HL-60 (cell line): ENCODE measurements around the gene RGCC.

Experiments
- DNase-seq, 2 experiments: peaks; one replicate each; pipeline ENCODE4 v3.0.0-alpha.2; 2010 to 2020; ENCODE audit warnings: low read depth in 1 of 2, low spot score in 1 of 2
- H3K27ac ChIP-seq: fragments of 250-450 bp; sonication (Bioruptor Pico); replicated peaks from 2 replicates; pipeline ENCODE4 v1.5.1; 2020; ENCODE audit warnings: mild to moderate bottlenecking, moderate library complexity
- H3K27me3 ChIP-seq: fragments of 250-450 bp; sonication (Bioruptor Pico); 2 replicates; pipeline ENCODE4 v1.5.1; 2021; ENCODE audit warnings: mild to moderate bottlenecking, moderate library complexity; ENCODE audit not compliant: insufficient read depth, poor library complexity, severe bottlenecking
- H3K4me3 ChIP-seq: replicated peaks from 2 replicates; pipeline ENCODE4 v1.5.1; 2011; ENCODE audit warnings: mild to moderate bottlenecking, control low read depth, low read length; ENCODE audit not compliant: insufficient read depth
- GABPA ChIP-seq: IDR thresholded peaks from 2 replicates; pipeline ENCODE4 v1.6.1; 2012; ENCODE audit warnings: low read depth
- POLR2AphosphoS5 ChIP-seq: IDR thresholded peaks from 2 replicates; pipeline ENCODE4 v1.6.1; 2012; ENCODE audit warnings: low read depth
- REST ChIP-seq: IDR thresholded peaks from 2 replicates; pipeline ENCODE4 v1.6.1; 2012; ENCODE audit warnings: low read depth; ENCODE audit not compliant: insufficient replicate concordance
- SPI1 ChIP-seq: IDR thresholded peaks from 2 replicates; pipeline ENCODE4 v1.6.1; 2012; ENCODE audit warnings: low read depth, mild to moderate bottlenecking, borderline replicate concordance
- TF ChIP-seq, protein P1 (sequence below): IDR thresholded peaks from one replicate; pipeline ENCODE4 v1.5.1; 2011; ENCODE audit warnings: low read length, control low read depth, inconsistent platforms; ENCODE audit not compliant: insufficient read depth

RGCC gene

DNA sequence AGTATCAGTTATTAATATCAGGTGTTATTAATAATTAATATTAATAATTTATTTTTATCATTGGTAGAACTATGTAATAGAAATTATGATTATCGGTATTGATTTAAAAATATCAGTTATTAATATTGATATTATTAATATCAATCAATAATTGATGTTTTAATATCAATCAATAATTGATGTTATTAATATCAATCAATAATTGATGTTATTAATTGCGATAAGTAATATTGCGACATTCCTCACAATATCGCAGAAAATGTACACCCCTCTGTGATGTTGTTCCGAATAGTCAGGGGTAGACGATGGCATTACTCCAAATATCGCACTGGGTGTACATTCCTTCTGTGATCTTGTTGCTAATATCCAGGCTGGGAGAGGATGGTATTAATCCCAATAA lies 3.7 kb upstream of the RGCC start:
- Histone ChIP-seq H3K27ac (no peak overlapping the region), H3K27me3 (peaks cover 5% of the 10 kb centered on the region), H3K4me3 (no peak overlapping the region)
- no peak for TF ChIP-seq SPI1
- no peak for TF ChIP-seq REST
- no peak for TF ChIP-seq POLR2AphosphoS5
- TF ChIP-seq GABPA: no peak
- TF ChIP-seq, protein P1, sequence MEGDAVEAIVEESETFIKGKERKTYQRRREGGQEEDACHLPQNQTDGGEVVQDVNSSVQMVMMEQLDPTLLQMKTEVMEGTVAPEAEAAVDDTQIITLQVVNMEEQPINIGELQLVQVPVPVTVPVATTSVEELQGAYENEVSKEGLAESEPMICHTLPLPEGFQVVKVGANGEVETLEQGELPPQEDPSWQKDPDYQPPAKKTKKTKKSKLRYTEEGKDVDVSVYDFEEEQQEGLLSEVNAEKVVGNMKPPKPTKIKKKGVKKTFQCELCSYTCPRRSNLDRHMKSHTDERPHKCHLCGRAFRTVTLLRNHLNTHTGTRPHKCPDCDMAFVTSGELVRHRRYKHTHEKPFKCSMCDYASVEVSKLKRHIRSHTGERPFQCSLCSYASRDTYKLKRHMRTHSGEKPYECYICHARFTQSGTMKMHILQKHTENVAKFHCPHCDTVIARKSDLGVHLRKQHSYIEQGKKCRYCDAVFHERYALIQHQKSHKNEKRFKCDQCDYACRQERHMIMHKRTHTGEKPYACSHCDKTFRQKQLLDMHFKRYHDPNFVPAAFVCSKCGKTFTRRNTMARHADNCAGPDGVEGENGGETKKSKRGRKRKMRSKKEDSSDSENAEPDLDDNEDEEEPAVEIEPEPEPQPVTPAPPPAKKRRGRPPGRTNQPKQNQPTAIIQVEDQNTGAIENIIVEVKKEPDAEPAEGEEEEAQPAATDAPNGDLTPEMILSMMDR: no peak
- no peak for DNase-seq

- DNase-seq: no peak
- no peak overlapping the region for H3K4me3 ChIP-seq
- no peak overlapping the region for H3K27ac ChIP-seq
- no peak for TF ChIP-seq POLR2AphosphoS5
- TF ChIP-seq, protein P1: no peak
- no peak for TF ChIP-seq GABPA
- TF ChIP-seq REST: no peak
- TF ChIP-seq SPI1: no peak
- peaks cover 5% of the 10 kb centered on the region for H3K27me3 ChIP-seq
Observed at GRCh38 chr13:41454170-41454569, 3.2 kb upstream of the RGCC start.

- H3K27me3 ChIP-seq: peaks cover 5% of the 10 kb centered on the region
Observed at GRCh38 chr13:41455725-41456419, 1.5 kb upstream of the RGCC start.

More at GRCh38 chr13:41455725-41456419, 1.5 kb upstream of the RGCC start:
- no peak overlapping the region for H3K27ac ChIP-seq
- TF ChIP-seq GABPA (no peak), SPI1 (no peak), REST (no peak), POLR2AphosphoS5 (no peak)
- TF ChIP-seq, protein P1: no peak
- DNase-seq: no peak
- no peak overlapping the region for H3K4me3 ChIP-seq
